Body of pancreas (tissue), 4 donors: ENCODE measurements around the gene SIX2. TPM values are rescaled to one million over a fixed set of nuclear protein-coding genes. Genes with fewer than 3 reads are reported as not detected.

ENCODE experiments used
- ATAC-seq: fragments of 150-250 bp; one replicate; pipeline ENCODE4 v1.9.1; 2016
- DNase-seq, 4 donors: peaks; one replicate each; pipeline ENCODE4 v3.0.0-alpha.2; 2019
- H3K27ac ChIP-seq, 4 donors: fragments of 200-600 bp; sonication (generic); 1 replicate in 3 of 4; 2 replicates in 1 of 4; pipeline versions ENCODE4 v1.5.1 to v1.6.1; 2016 to 2019; ENCODE audit warnings: mild to moderate bottlenecking in 1 of 4, mixed read lengths in 1 of 4, moderate library complexity in 1 of 4
- H3K27me3 ChIP-seq, 2 donors: fragments of 200-600 bp; sonication (generic); one replicate each; pipeline ENCODE4 v1.6.0; 2016; ENCODE audit warnings: mild to moderate bottlenecking in 1 of 2
- H3K36me3 ChIP-seq, 2 donors: fragments of 200-600 bp; sonication (generic); replicated peaks in 1 of 2; 2 replicates each; pipeline ENCODE4 v1.5.1; 2016; ENCODE audit warnings: low read depth in 2 of 2; ENCODE audit not compliant: insufficient read depth in 1 of 2
- H3K4me1 ChIP-seq: fragments of 200-600 bp; sonication (generic); one replicate; pipeline ENCODE4 v1.6.0; 2016
- H3K4me3 ChIP-seq, 2 donors: fragments of 200-600 bp; sonication (generic); 1 replicate in 1 of 2; 2 replicates in 1 of 2; pipeline ENCODE4 v1.5.1; 2016 to 2019
- H3K9me3 ChIP-seq, 3 donors: fragments of 200-600 bp; sonication (generic); 1 replicate in 2 of 3; 2 replicates in 1 of 3; pipeline ENCODE4 v1.5.1; 2016
- CTCF ChIP-seq, 7 experiments: fragments of 450-650 bp in 4 of 7; fragments of 200-600 bp in 3 of 7; sonication (generic) in 3 of 7; IDR thresholded peaks; one replicate each; pipeline ENCODE4 v1.5.1; 2016 to 2019; ENCODE audit warnings: antibody characterized with exemption in 7 of 7
- POLR2A ChIP-seq, 3 donors: fragments of 450-650 bp; IDR thresholded peaks; one replicate each; pipeline ENCODE4 v1.6.1; 2016; ENCODE audit warnings: antibody characterized with exemption in 3 of 3, mild to moderate bottlenecking in 2 of 3
- WGBS, 2 donors: methylation state at CpG; one replicate each; pipeline ENCODE4 v1.1.5; 2017; 5-methylcytosine and 5-hydroxymethylcytosine counted together
- intact Hi-C: fragments of 100-400 bp; cut with DNase I; formaldehyde crosslinking; loops from one replicate; pipeline ENCODE4 v1.15.1; 2023
- total RNA-seq, 2 donors: library from RNA; depleted of rRNA; stranded (reverse); fragments of >200 nt; gene quantifications; one replicate each; pipeline ENCODE4 v1.1.0, GENCODE V29; 2016

SIX2 gene
- total RNA-seq, 2 donors from 2014 or later: 2.3 to 5.2 TPM

DNA sequence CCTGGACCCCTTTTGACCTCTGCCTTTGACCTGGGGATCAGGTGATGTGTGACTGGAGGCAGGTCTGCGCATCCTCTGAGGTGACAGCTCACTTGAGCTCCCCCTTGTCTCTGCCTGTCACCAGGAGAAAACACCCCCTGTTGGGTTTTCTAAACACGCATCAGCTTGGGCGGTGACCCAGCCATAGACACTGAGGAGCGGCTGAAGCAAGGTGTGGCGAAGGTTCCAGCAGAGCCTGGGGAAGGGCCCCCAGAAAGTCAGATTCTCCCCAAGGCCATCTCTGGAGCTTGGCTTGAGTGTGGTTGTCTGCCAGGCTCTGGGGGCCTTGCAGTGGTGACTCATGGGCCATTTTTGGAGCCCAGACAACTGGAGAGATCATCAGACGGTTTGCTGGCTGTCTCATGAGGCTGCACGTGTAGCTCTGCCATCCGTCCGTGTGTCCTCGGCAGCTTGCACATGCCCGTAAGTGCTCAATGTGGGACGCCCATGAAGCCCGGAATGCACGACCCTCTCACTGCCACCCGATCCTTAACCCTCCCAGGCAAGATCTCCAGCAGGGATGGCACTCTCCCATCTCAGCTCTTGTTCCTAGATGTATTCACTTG lies 38.3 kb downstream of the SIX2 start:
- H3K27me3 ChIP-seq: no peaks in the 10 kb centered on the region
- no peaks in the 10 kb centered on the region for H3K36me3 ChIP-seq
- H3K9me3 ChIP-seq: no peaks in the 10 kb centered on the region
- DNase-seq (no peak), ATAC-seq (no peak)
- intact Hi-C loops: no loop called here
- TF ChIP-seq CTCF (IDR thresholded peaks at IDR 0.05) (no peak), POLR2A (IDR thresholded peaks at IDR 0.05) (no peak)
- no peaks in the 10 kb centered on the region for H3K4me1 ChIP-seq
- H3K27ac ChIP-seq: no peak overlapping the region
- WGBS, 2 donors: 91 to 92% methylated on average over 8 to 15 of the region's 15 CpGs
- no peak overlapping the region for H3K4me3 ChIP-seq

DNA sequence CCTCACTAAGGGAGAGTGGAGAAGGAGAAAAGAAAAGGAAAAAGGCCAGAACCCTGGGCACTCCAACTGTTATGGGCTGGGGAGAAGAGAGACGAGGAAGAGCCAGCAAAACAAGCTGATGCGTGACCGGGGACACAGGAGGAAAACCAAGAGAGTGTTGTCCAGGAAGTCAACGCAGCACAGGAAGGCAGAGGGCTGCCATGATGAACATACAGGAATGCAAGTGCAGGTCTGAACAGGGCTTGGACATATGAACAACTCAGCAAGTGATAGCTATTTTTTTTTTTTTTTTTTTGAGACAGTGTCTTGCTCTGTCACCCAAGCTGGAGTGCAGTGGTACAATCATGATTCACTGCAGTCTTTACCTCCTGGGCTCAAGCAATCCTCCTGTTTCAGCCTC lies 39.3 kb downstream of the SIX2 start:
- no peaks in the 10 kb centered on the region for H3K4me1 ChIP-seq
- 88 to 91% methylated on average over 4 of the region's 4 CpGs for WGBS, 2 donors
- intact Hi-C loops: loop anchor here (10.0 kb wide), 1 partner anchor 485 kb away; no protein-coding TSS in a partner anchor
- H3K9me3 ChIP-seq: no peaks in the 10 kb centered on the region
- no peaks in the 10 kb centered on the region for H3K27me3 ChIP-seq
- DNase-seq (no peak), ATAC-seq (no peak)
- no peak overlapping the region for H3K27ac ChIP-seq
- no peak for TF ChIP-seq POLR2A (IDR thresholded peaks at IDR 0.05)
- no peak overlapping the region for H3K4me3 ChIP-seq
- no peaks in the 10 kb centered on the region for H3K36me3 ChIP-seq

GRCh38 chr2:44967727-44968432 lies 41.4 kb downstream of the SIX2 start:
- Histone ChIP-seq H3K27me3 (no peaks in the 10 kb centered on the region), H3K9me3 (no peaks in the 10 kb centered on the region), H3K27ac (no peak overlapping the region), H3K4me1 (no peaks in the 10 kb centered on the region), H3K4me3 (no peak overlapping the region), H3K36me3 (no peaks in the 10 kb centered on the region)
- 84 to 85% methylated on average over 5 of the region's 5 CpGs for WGBS, 2 donors
- intact Hi-C loops: loop anchor here (10.0 kb wide), 1 partner anchor 483 kb away; no protein-coding TSS in a partner anchor
- DNase-seq (no peak), ATAC-seq (no peak)
- TF ChIP-seq POLR2A (IDR thresholded peaks at IDR 0.05) (no peak), CTCF (IDR thresholded peaks at IDR 0.05) (no peak)

GRCh38 chr2:44967056-44967455 lies 42.2 kb downstream of the SIX2 start:
- DNase-seq (no peak), ATAC-seq (no peak)
- intact Hi-C loops: loop anchor here (10.0 kb wide), 1 partner anchor 482 kb away; no protein-coding TSS in a partner anchor
- no peak for TF ChIP-seq CTCF (IDR thresholded peaks at IDR 0.05)
- TF ChIP-seq POLR2A (IDR thresholded peaks at IDR 0.05): no peak
- no peaks in the 10 kb centered on the region for H3K27me3 ChIP-seq
- 70 to 72% methylated on average over 6 of the region's 6 CpGs for WGBS, 2 donors
- no peaks in the 10 kb centered on the region for H3K36me3 ChIP-seq
- no peak overlapping the region for H3K4me3 ChIP-seq
- no peaks in the 10 kb centered on the region for H3K4me1 ChIP-seq
- H3K27ac ChIP-seq: no peak overlapping the region
- no peaks in the 10 kb centered on the region for H3K9me3 ChIP-seq

- Histone ChIP-seq H3K36me3 (no peaks in the 10 kb centered on the region), H3K4me3 (no peak overlapping the region), H3K4me1 (no peaks in the 10 kb centered on the region), H3K27me3 (no peaks in the 10 kb centered on the region), H3K9me3 (no peaks in the 10 kb centered on the region), H3K27ac (no peak overlapping the region)
- no peak for ATAC-seq
- DNase-seq: no peak
- intact Hi-C loops: loop anchor here (10.0 kb wide), 1 partner anchor 481 kb away; no protein-coding TSS in a partner anchor
- no peak for TF ChIP-seq CTCF (IDR thresholded peaks at IDR 0.05)
- TF ChIP-seq POLR2A (IDR thresholded peaks at IDR 0.05): no peak
- WGBS, 2 donors: 85 to 95% methylated on average over 2 of the region's 2 CpGs
These were observed 43.6 kb downstream of the SIX2 start for GRCh38 chr2:44965684-44966083.
